Activated T-cell treated with anti-CD3 and anti-CD28 coated beads for 24 hours (primary cell): ENCODE measurements around the gene KCNN1.
"Not testable (repeated sequence)": the region's sequence is repeated elsewhere in the genome, so short reads cannot be mapped to it uniquely, and the experiment has no call there.

Source experiments
- DNase-seq: peaks from one replicate; pipeline ENCODE4 v3.0.0-alpha.2; 2020; ENCODE audit warnings: low read depth

The KCNN1 gene

DNA sequence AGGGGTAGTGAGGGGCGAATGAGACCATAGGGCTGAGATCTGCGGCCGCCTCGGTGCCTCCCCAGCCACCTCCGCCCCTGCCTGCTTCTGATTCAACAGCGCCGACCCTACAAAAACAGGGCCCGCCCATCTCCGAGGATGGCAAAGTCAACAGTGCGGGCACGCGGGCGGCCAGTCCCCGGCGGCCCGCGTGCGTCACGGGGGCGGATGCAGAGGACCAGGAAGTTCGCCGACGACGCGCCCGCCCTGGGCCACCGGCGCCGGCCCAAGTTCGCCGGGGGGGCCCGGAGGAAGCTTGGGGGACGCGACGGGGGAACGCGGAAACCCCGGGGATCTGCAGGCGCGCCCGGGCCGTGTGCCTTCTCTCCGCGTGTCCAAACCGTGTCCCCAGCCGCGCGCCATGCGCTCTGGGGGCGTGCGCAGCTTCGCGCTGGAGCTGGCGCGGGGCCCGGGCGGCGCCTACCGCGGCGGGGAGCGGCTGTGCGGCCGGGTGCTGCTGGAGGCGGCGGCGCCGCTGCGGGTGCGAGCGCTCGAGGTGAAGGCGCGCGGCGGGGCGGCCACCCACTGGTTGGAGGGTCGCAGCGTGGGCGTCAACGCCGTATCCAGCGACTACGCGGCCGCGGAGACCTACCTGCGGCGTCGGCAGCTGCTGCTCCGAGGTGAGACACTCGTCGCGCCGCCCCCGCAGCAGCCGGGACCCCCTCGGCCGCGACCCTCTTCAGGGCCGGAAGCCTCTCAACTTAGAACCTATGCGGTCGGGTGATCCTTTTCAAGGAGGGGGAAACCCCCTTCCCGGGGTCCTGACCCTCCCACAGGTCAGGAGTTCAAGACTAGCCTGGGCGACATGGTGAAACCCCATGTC, 34.2 kb downstream of the KCNN1 start:
- peak; percentile 84 for DNase-seq

DNA sequence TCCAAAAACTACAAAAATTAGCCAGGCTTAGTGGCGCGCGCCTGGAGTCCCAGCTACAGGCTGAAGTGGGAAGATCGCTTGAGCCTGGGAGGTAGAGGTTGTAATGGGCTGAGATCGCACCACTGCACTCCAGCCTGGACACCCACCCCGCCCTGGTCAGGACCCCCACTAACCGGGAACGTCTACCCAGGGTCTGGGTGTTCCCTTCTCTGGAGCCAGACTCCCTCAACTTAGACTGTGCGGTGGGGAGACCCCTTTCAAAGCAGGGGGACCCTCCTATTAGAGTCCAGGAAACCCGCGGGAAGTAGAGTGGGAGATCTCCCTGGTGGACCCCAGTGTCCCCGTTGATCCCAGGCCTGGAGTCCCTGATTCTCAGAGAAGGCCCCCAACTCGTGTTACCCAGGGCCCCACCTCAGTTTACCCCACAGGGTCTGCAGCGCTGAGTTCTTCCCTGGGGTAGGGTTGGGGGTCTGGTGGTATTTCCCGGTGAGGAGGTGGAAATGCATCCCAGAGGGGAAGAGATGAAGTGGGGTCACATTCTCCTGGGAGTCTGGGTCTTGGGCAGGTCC, 35.0 kb downstream of the KCNN1 start:
- DNase-seq: no peak

- DNase-seq: no peak
These were observed 35.5 kb downstream of the KCNN1 start for GRCh38 chr19:18002347-18002850.

DNA sequence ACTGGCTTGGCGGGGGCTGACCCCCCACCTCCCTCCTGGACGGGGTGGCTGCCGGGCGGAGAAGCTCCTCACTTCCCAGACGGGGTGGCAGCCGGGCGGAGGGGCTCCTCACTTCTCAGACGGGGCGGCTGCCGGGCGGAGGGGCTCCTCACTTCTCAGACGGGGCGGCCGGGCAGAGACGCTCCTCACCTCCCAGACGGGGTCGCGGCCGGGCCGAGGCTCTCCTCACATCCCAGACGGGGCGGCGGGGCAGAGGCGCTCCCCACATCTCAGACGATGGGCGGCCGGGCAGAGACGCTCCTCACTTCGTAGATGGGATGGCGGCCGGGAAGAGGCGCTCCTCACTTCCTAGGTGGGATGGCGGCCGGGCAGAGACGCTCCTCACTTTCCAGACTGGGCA, 38.8 kb downstream of the KCNN1 start:
- not testable (repeated sequence) for DNase-seq

- peak; percentile 71 for DNase-seq
These were observed 40.4 kb downstream of the KCNN1 start for GRCh38 chr19:18007044-18007916.

DNA sequence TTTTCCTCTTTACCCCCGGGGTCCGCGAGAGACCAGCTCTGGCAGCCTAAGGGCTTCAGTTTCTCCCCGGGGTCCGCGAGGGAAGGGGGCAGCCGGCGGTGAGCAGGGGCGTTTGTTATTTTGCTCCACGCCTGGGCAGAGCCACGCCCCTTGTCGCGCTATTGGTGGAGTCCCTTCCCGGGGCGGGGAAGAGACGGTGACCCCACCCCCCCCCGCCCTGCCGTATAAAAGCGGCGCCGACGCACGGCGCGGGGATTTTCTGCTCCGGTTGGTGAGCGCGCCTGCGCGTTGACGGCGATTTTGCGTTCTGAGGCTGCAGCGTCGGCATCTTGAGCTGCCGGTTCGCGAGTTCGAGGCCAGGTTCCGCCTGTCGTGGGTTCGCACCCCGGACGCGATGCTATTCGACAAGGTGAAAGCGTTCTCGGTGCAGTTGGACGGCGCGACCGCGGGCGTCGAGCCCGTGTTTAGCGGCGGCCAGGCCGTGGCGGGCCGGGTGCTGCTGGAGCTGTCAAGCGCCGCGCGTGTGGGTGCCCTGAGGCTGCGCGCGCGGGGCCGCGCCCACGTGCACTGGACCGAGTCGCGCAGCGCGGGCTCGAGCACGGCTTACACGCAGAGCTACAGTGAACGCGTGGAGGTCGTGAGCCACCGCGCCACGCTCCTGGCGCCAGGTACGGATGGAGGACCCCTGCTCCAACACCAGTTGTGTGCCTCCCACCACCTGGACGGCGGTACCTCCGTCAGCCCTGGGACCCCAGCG, 41.2 kb downstream of the KCNN1 start, which contains the start of gene ARRDC2:
Gene ARRDC2, plus strand, starts transcription at position 254 of the 757 bp plus-strand sequence. Its CDS starts 141 bp downstream, at position 395.
- peak; percentile 81 for DNase-seq

DNA sequence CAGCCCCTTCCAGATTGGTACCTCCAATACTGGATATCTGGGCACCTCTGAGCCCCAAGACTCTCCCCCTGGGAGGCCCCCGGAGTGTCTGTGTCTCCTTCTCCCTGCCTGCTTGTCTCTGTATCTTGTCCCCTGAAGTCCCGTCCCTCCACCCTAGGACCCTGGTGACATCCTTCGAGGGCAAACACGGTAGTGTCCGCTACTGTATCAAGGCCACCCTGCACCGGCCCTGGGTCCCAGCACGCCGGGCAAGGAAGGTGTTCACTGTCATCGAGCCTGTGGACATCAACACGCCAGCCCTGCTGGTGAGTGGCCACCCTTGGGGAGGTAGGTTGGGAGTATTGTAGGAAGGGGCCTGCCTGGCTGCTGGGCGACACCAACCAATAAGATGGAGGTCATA, 41.9 kb downstream of the KCNN1 start:
- no peak for DNase-seq

- DNase-seq: no peak
These were observed 42.6 kb downstream of the KCNN1 start for GRCh38 chr19:18009412-18010066.

DNA sequence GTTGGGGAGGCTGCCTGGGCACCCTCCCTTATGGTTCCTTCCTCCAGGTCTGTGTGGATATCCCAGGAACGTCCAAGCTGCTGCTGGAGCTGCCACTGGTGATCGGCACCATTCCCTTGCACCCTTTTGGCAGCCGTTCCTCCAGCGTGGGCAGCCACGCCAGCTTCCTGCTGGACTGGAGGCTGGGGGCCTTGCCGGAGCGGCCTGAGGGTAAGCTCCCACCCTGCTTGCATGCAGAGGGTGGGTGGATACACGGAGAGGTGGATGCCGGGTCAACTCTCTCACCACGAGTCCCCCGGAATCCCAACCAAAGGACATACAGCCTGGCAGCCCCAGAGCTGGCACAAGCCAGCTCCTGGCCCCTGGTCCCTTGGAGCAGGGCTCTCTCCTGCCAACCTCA, 43.2 kb downstream of the KCNN1 start:
- no peak for DNase-seq

DNA sequence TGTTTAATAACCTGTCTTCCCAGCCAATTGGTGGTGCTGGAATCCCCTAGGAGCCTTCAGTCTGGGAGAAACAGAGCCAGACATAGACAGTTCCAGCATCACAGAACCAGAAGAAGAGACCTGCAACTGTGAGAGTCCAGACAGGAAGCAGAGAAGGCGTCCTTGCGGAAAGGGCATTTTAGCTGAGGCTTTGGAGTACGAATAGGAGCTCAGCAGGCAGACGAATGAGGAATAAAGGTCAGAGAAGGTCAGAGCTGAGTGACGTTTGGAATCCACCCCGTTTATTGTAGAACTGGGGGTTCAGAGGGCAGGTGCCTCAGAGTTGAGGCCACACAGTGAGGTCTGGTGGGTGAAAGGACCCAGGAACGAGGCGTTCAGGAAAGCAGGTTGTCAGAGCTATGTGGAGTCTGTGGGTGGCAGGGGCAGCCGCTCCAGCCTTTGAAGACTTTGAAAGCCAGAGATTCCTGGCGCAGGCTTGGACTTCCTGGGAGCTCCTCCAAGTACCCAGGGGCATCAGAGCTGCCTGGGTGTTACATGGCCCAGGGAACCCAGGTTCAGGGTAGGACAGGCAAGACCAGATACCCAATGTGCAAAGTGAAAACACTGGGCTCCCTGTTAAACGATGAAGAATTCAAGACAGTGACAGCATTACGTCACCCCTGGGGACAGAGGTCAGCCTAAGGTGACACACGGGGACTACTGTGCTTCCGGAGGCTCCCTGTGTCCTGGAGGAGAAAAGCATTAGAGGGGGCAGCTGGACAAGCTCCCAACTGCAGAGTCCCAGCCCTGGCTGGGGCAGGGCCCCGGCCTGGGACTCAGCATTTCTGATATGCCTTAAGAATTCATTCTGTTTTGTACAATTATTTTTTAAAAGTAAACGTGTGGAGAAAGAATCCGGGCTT, 46.6 kb downstream of the KCNN1 start:
- DNase-seq: no peak

- no peak for DNase-seq
These were observed 47.3 kb downstream of the KCNN1 start for GRCh38 chr19:18014197-18014596.

GRCh38 chr19:18016209-18016910, 49.5 kb downstream of the KCNN1 start:
- DNase-seq: no peak

DNA sequence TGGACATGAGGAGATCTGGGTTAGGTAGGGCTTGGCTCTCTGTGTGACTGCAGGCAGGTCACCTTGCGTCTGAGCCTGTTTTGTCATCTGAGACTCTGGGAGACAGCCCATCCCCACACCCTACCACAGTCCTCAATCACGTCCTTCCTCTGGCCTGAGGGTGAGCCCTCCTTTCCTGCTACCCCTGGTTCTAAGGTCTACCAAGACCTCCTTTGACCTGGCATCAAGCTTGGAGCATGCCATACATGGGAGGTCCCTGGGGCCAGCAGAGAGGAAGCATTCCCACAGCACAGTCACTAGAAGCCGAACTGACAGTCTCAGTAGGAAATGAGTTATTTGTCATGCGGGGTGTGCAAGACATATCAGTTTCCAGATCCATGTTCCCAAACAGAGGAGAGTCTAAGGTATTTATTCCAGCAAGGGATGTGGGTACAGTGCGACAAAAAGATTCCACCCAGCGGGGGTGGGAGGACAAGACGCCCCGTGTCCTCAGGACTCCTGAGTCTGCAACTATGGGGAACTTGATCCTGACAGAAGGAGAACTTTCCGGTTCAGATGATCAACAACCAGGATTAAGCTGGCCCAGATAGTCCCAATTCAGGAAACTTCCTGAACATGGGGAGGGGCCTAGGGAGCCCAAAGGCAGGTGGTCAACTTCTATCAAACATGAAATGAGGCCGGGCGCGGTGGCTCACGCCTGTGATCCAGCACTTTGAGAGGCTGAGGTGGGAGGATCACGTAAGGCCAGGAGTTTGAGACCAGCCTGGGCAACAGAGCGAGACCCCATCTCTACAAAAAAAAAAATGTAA, 50.6 kb downstream of the KCNN1 start:
- no peak for DNase-seq

- no peak for DNase-seq
These were observed 53.5 kb downstream of the KCNN1 start for GRCh38 chr19:18020212-18021085.

GRCh38 chr19:18021121-18021755, 54.3 kb downstream of the KCNN1 start:
- DNase-seq: no peak

DNA sequence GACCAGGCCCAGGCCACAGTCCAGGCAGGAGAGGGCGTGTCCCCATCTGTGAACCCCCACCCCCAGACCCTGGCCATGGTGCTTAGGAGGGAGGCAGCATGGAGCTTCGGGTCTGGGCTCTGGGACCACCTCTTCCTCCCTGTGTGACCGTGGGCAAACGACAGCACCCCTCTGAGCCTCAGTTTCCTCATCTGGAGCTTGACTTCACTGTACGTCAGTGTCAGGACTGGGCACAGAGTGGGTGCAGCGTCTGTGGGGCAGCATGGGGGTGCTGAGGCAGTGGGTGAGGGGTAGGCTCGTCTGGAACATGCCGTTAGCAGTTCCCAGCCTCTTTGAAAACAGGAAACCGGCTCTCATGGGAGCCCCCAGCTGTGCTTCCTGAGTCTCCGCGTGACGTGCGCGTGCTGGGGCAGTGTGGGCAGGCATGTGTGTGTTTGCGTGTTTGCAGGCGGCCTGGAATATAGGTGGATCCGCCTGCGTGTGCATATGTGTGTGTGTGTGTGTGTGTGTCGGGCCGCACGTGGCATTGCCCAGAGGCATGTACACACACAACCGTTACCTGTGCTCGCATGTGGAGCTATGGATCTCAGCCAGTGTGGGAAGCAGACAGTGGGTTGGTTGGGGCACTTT, 56.8 kb downstream of the KCNN1 start:
- DNase-seq: no peak

GRCh38 chr19:18027151-18027550, 60.2 kb downstream of the KCNN1 start:
- DNase-seq: no peak
